GM12891 (cell line): Measurements from ENCODE around the gene OTUB1.

Experiments
- POLR2A ChIP-seq: IDR thresholded peaks from 2 replicates; pipeline ENCODE4 v1.6.1; 2011; ENCODE audit warnings: low read depth, low read length, control low read depth
- TAF1 ChIP-seq: IDR thresholded peaks from 2 replicates; pipeline ENCODE4 v1.6.1; 2011; ENCODE audit warnings: low read depth, low read length, control low read depth

GRCh38 chr11:64041846-64042245 lies 55.6 kb downstream of the OTUB1 start:
- TF ChIP-seq TAF1 (no peak), POLR2A (no peak)
